H9 (cell line): ENCODE data around the gene R3HDM4. TPM values are rescaled to one million over a fixed set of nuclear protein-coding genes. Genes with fewer than 3 reads are reported as not detected.

ENCODE experiments used
- DNase-seq: peaks from one replicate; pipeline ENCODE4 v3.0.0-alpha.2; 2017
- H2AFZ ChIP-seq: one replicate; pipeline ENCODE4 v1.6.1; 2013; ENCODE audit warnings: mild to moderate bottlenecking, low read length, control low read depth, moderate library complexity
- H2AK5ac ChIP-seq: 2 replicates; pipeline ENCODE4 v1.6.1; 2013; ENCODE audit warnings: low read length, control low read depth, mixed read lengths; ENCODE audit not compliant: insufficient read length
- H2BK120ac ChIP-seq: one replicate; pipeline ENCODE4 v1.6.1; 2013; ENCODE audit warnings: low read depth, mild to moderate bottlenecking, low read length, control low read depth, inconsistent platforms; ENCODE audit not compliant: poor library complexity, severe bottlenecking
- H2BK12ac ChIP-seq: 2 replicates; pipeline ENCODE4 v1.6.1; 2013; ENCODE audit warnings: low read length, control low read depth, mixed read lengths, low read depth; ENCODE audit not compliant: insufficient read length
- H2BK15ac ChIP-seq: 2 replicates; pipeline ENCODE4 v1.6.1; 2013; ENCODE audit warnings: low read depth, low read length, control low read depth
- H2BK20ac ChIP-seq: one replicate; pipeline ENCODE4 v1.6.1; 2013; ENCODE audit warnings: low read depth, mild to moderate bottlenecking, low read length, control low read depth, inconsistent platforms; ENCODE audit not compliant: poor library complexity, severe bottlenecking
- H2BK5ac ChIP-seq: 2 replicates; pipeline ENCODE4 v1.6.1; 2013; ENCODE audit warnings: low read length, control low read depth, mixed read lengths; ENCODE audit not compliant: insufficient read length
- H3K14ac ChIP-seq: 2 replicates; pipeline ENCODE4 v1.6.1; 2013; ENCODE audit warnings: low read length, control low read depth; ENCODE audit not compliant: insufficient read depth
- H3K18ac ChIP-seq: 2 replicates; pipeline ENCODE4 v1.6.1; 2013; ENCODE audit warnings: low read depth, mild to moderate bottlenecking, mixed read lengths, low read length, control low read depth; ENCODE audit not compliant: insufficient read length
- H3K23ac ChIP-seq: 2 replicates; pipeline ENCODE4 v1.6.1; 2013; ENCODE audit warnings: low read length, control low read depth, mixed read lengths, low read depth; ENCODE audit not compliant: insufficient read length
- H3K23me2 ChIP-seq: 2 replicates; pipeline ENCODE4 v1.6.1; 2013; ENCODE audit warnings: low read depth, mild to moderate bottlenecking, mixed read lengths, low read length, control low read depth; ENCODE audit not compliant: insufficient read length, poor library complexity, severe bottlenecking
- H3K27ac ChIP-seq: 2 replicates; pipeline ENCODE4 v1.5.1; 2013; ENCODE audit warnings: low read length, control low read depth, mixed read lengths, low read depth; ENCODE audit not compliant: insufficient read length
- H3K27me3 ChIP-seq: 2 replicates; pipeline ENCODE4 v1.6.1; 2013; ENCODE audit warnings: low read length, control low read depth, inconsistent platforms; ENCODE audit not compliant: insufficient read depth
- H3K4ac ChIP-seq: 2 replicates; pipeline ENCODE4 v1.6.1; 2013; ENCODE audit warnings: low read depth, mild to moderate bottlenecking, control low read depth, inconsistent platforms, low read length, moderate library complexity
- H3K4me1 ChIP-seq: 2 replicates; pipeline ENCODE4 v1.6.1; 2013; ENCODE audit warnings: low read length, control low read depth, inconsistent platforms; ENCODE audit not compliant: insufficient read depth
- H3K4me2 ChIP-seq: 2 replicates; pipeline ENCODE4 v1.6.1; 2013; ENCODE audit warnings: low read length, control low read depth, mixed read lengths; ENCODE audit not compliant: insufficient read length, insufficient read depth
- H3K56ac ChIP-seq: 2 replicates; pipeline ENCODE4 v1.6.1; 2013; ENCODE audit warnings: low read depth, mild to moderate bottlenecking, mixed read lengths, low read length, control low read depth; ENCODE audit not compliant: insufficient read length
- H3K79me1 ChIP-seq: 2 replicates; pipeline ENCODE4 v1.6.1; 2013; ENCODE audit warnings: low read depth, mild to moderate bottlenecking, moderate library complexity, low read length, control low read depth, inconsistent platforms; ENCODE audit not compliant: insufficient read depth, poor library complexity, severe bottlenecking
- H3K79me2 ChIP-seq: 2 replicates; pipeline ENCODE4 v1.6.1; 2013; ENCODE audit warnings: low read length, control low read depth, inconsistent platforms; ENCODE audit not compliant: insufficient read depth
- H3K9ac ChIP-seq: 2 replicates; pipeline ENCODE4 v1.6.1; 2013; ENCODE audit warnings: low read length, control low read depth, mixed read lengths; ENCODE audit not compliant: insufficient read length; ENCODE audit errors: extremely low read depth
- H3K9me3 ChIP-seq: one replicate; pipeline ENCODE4 v1.6.1; 2013; ENCODE audit warnings: low read depth, low read length, inconsistent platforms; ENCODE audit not compliant: control insufficient read depth
- H3T11ph ChIP-seq: one replicate; pipeline ENCODE4 v1.6.1; 2013; ENCODE audit warnings: mild to moderate bottlenecking, low read length, control low read depth, inconsistent platforms
- H4K20me1 ChIP-seq: one replicate; pipeline ENCODE4 v1.6.1; 2013; ENCODE audit not compliant: control insufficient read depth, insufficient read length, insufficient read depth
- H4K5ac ChIP-seq: 2 replicates; pipeline ENCODE4 v1.6.1; 2013; ENCODE audit warnings: low read depth, mild to moderate bottlenecking, mixed read lengths, low read length, control low read depth; ENCODE audit not compliant: insufficient read length
- H4K8ac ChIP-seq: replicated peaks from 2 replicates; pipeline ENCODE4 v1.6.1; 2013; ENCODE audit warnings: low read length, control low read depth, mixed read lengths, low read depth; ENCODE audit not compliant: insufficient read length
- H4K91ac ChIP-seq: 2 replicates; pipeline ENCODE4 v1.6.1; 2013; ENCODE audit warnings: low read depth, mild to moderate bottlenecking, moderate library complexity, mixed read lengths, low read length, control low read depth; ENCODE audit not compliant: insufficient read length
- H3K27ac Mint-ChIP-seq, 3 experiments: 2 replicates in 2 of 3; 3 replicates in 1 of 3; pipeline ENCODE4 v1.8.0; 2020 to 2021; ENCODE audit warnings: mixed read lengths in 3 of 3, mild to moderate bottlenecking in 1 of 3, moderate library complexity in 1 of 3
- H3K27me3 Mint-ChIP-seq: 2 replicates; pipeline ENCODE4 v1.8.0; 2021; ENCODE audit warnings: low read depth, mild to moderate bottlenecking, moderate library complexity, mixed read lengths
- H3K36me3 Mint-ChIP-seq, 3 experiments: 2 replicates in 2 of 3; 3 replicates in 1 of 3; pipeline ENCODE4 v1.8.0; 2020 to 2021; ENCODE audit warnings: low read depth in 3 of 3, mixed read lengths in 3 of 3; ENCODE audit not compliant: insufficient read depth in 1 of 3
- H3K4me1 Mint-ChIP-seq, 2 experiments: 2 replicates each; pipeline ENCODE4 v1.8.0; 2020; ENCODE audit warnings: mixed read lengths in 2 of 2
- H3K4me3 Mint-ChIP-seq, 2 experiments: 2 replicates in 1 of 2; 3 replicates in 1 of 2; pipeline ENCODE4 v1.8.0; 2020 to 2021; ENCODE audit warnings: mild to moderate bottlenecking in 2 of 2, mixed read lengths in 2 of 2, moderate library complexity in 1 of 2
- H3K9me3 Mint-ChIP-seq, 2 experiments: 2 replicates in 1 of 2; 3 replicates in 1 of 2; pipeline ENCODE4 v1.8.0; 2020; ENCODE audit warnings: mild to moderate bottlenecking in 2 of 2, mixed read lengths in 2 of 2, moderate library complexity in 1 of 2
- CTCF ChIP-seq: fragments of 200-600 bp; sonication (generic); conservative IDR thresholded peaks from 3 replicates; pipeline ENCODE4 v1.8.0; 2021; ENCODE audit warnings: antibody characterized with exemption, mild to moderate bottlenecking
- WGBS: extraction: QIAGEN DNeasy Blood & Tissue Kit; methylation state at CpG from one replicate; pipeline ENCODE4 v1.1.7; 2013; ENCODE audit warnings: missing lambda C conversion rate, low lambda C conversion rate, mixed read lengths; ENCODE audit not compliant: insufficient read length; ENCODE audit errors: extremely low coverage; 5-methylcytosine and 5-hydroxymethylcytosine counted together
- total RNA-seq: library from RNA; stranded (reverse); gene quantifications from 2 replicates; pipeline ENCODE4 v1.2.1, GENCODE V29; 2021

Gene R3HDM4
- total RNA-seq, 1 experiment from 2014 or later: 66.4 TPM

- no peak overlapping the region for H2BK12ac ChIP-seq
- H2AK5ac ChIP-seq: no peak overlapping the region
- no peak overlapping the region for H3K9ac ChIP-seq
- peaks cover 3% of the 10 kb centered on the region for H3K79me1 ChIP-seq
- no peaks in the 10 kb centered on the region for H3K27me3 ChIP-seq
- no peak overlapping the region for H4K8ac ChIP-seq
- no peaks in the 10 kb centered on the region for H4K20me1 ChIP-seq
- H3K36me3 Mint-ChIP-seq: peaks cover 0 to 3% (median 0%) of the 10 kb centered on the region in 3 experiments; a peak in 1 of 7 replicates
- H3K14ac ChIP-seq: no peak overlapping the region
- no peak overlapping the region for H2BK5ac ChIP-seq
- H3K23me2 ChIP-seq: no peaks in the 10 kb centered on the region
- H2BK120ac ChIP-seq: no peak overlapping the region
- no peak overlapping the region for H4K91ac ChIP-seq
- no peak overlapping the region for H3K56ac ChIP-seq
- peak overlapping the region; percentile 18 for H3K4me2 ChIP-seq
- no peaks in the 10 kb centered on the region for H3K9me3 ChIP-seq
- H2BK15ac ChIP-seq: no peak overlapping the region
- H3T11ph ChIP-seq: no peak overlapping the region
- no peak overlapping the region for H3K27ac ChIP-seq
- H3K79me2 ChIP-seq: 0 out of 2 replicates have a peak, but pooled peaks cover 3% of the 10 kb centered on the region
- peak overlapping the region; percentile 38 to 80 (median 73); a peak in 5 of 7 replicates for H3K27ac Mint-ChIP-seq
- H3K4me1 ChIP-seq: peaks cover 3% of the 10 kb centered on the region; the same call in 1 of the 2 replicates
- TF ChIP-seq CTCF: no peak
- no CpG with 5 or more reads among the region's 33 CpGs for WGBS
- H3K23ac ChIP-seq: no peak overlapping the region
- peaks cover 4 to 39% of the 10 kb centered on the region in 2 experiments; a peak in 3 of 4 replicates for H3K4me1 Mint-ChIP-seq
- no peak overlapping the region for H3K18ac ChIP-seq
- H3K27me3 Mint-ChIP-seq: no peaks in the 10 kb centered on the region; the same call in 1 of the 2 replicates
- peak overlapping the region in 1 of 2 experiments; percentile 44; a peak in 1 of 5 replicates for H3K4me3 Mint-ChIP-seq
- H2AFZ ChIP-seq: no peak overlapping the region
- DNase-seq: peak; percentile 49
- no peaks in the 10 kb centered on the region for H3K9me3 Mint-ChIP-seq
- H4K5ac ChIP-seq: no peak overlapping the region
- no peak overlapping the region for H3K4ac ChIP-seq
- H2BK20ac ChIP-seq: no peak overlapping the region
Observed at GRCh38 chr19:953445-954271, 40.6 kb upstream of the R3HDM4 start.
